ENCODE data around the gene HSPA8. TPM values are rescaled to one million over a fixed set of nuclear protein-coding genes. Genes with fewer than 3 reads are reported as not detected.
A peak's percentile ranks its signal among the peaks of the same experiment; 100 is the strongest.

HSPA8 gene
- 2,557 and 3,245 TPM in 2 replicates for total RNA-seq

GRCh38 chr11:123061403-123062157 is at the start of gene HSPA8:
Gene HSPA8 (minus strand): TSS chr11:123062136. CDS start chr11:123061324, 812 bp downstream.

Small RNA genes within 50 kb of the gene (small RNA-seq; reads per million reads assigned to genes)
- not detected for gene RPL31P47
- gene SNORD14C, result not detected
- not detected for gene SNORD14D
- 161 reads per million, percentile 99 among the genes with 10 or more reads in this experiment for gene SNORD14E

Other genes starting within 250 kb of the HSPA8 start
- gene CRTAM, start 223.6 kb downstream of the HSPA8 start, total RNA-seq, result not detected in 2 replicates
- gene JHY, start 179.4 kb downstream of the HSPA8 start, total RNA-seq, result 2.0 and 2.8 TPM in 2 replicates
- not detected in 2 replicates for gene BSX, start 80.3 kb downstream of the HSPA8 start, total RNA-seq
- 0.10 and 1.6 TPM in 2 replicates for gene CLMP, start 133.1 kb upstream of the HSPA8 start, total RNA-seq

Data from vein endothelial cell (primary cell).